HCT116 (cell line): ENCODE measurements around the gene KCTD14. TPM values are rescaled to one million over a fixed set of nuclear protein-coding genes. Genes with fewer than 3 reads are reported as not detected.

Experiments used
- ATAC-seq: fragments of 200-7000 bp; cut with Tn5 transposase; 2 replicates; pipeline ENCODE4 v1.9.1; 2020; ENCODE audit warnings: mild to moderate bottlenecking, moderate library complexity
- BruUV-seq: library from RNA; stranded (reverse); fragments of 400-500 nt; replicated peaks from 2 replicates; lab custom pipeline; 2021; lab: Mats Ljungman, UMichigan
- CTCF ChIA-PET: fragments of 300-600 bp; sonication (Branson Sonifier 250); formaldehyde crosslinking; loops from one replicate; lab custom pipeline; 2021; ENCODE audit warnings: antibody characterized with exemption; lab: Charles Lee
- POLR2A ChIA-PET: fragments of 300-600, 350-600 bp; sonication (Branson Sonifier 250); formaldehyde crosslinking; loops from one replicate; lab custom pipeline; 2021; ENCODE audit warnings: antibody characterized with exemption; lab: Charles Lee
- RAD21 ChIA-PET, 2 experiments: fragments of 300-600 bp; sonication (Branson Sonifier 250); formaldehyde crosslinking; loops; one replicate each; lab custom pipeline; 2023; ENCODE audit warnings: low total read pairs in 2 of 2; ENCODE audit not compliant: uncharacterized antibody in 2 of 2, unreplicated experiment in 2 of 2, low non-redundant PET in 1 of 2; lab: Charles Lee
- DNase-seq: peaks from one replicate; pipeline ENCODE4 v3.0.0-alpha.2; 2010; ENCODE audit warnings: low read depth, low spot score
- H2AFZ ChIP-seq: fragments of 200-600 bp; shearing (Covaris generic), sonication (generic); 2 replicates; pipeline ENCODE4 v1.6.1; 2017; ENCODE audit warnings: low read depth, mixed run types, mixed read lengths, antibody characterized with exemption, low read length; ENCODE audit not compliant: poor library complexity, severe bottlenecking
- H3K27ac ChIP-seq: 2 replicates; pipeline ENCODE4 v1.5.1; 2012; ENCODE audit warnings: low read depth, low read length
- H3K27me3 ChIP-seq: fragments of 200-600 bp; sonication (generic); 2 replicates; pipeline ENCODE4 v1.6.1; 2016; ENCODE audit warnings: mixed run types, low read length, mixed read lengths; ENCODE audit not compliant: insufficient read depth
- H3K36me3 ChIP-seq, 2 experiments: fragments of 200-500 bp in 1 of 2; fragments of 200-600 bp in 1 of 2; sonication (Bioruptor generic) in 1 of 2; sonication (generic) in 1 of 2; 2 replicates each; pipeline versions ENCODE4 v1.5.1 to v1.6.1; 2014 to 2016; ENCODE audit warnings: low read length in 2 of 2, inconsistent platforms in 1 of 2, mixed read lengths in 1 of 2, mixed run types in 1 of 2; ENCODE audit not compliant: insufficient read depth in 2 of 2, control insufficient read depth in 1 of 2
- H3K4me1 ChIP-seq, 2 experiments: fragments of 200-600 bp in 1 of 2; sonication (generic) in 1 of 2; 2 replicates each; pipeline versions ENCODE4 v1.5.1 to v1.6.1; 2012 to 2017; ENCODE audit warnings: low read length in 2 of 2, inconsistent platforms in 1 of 2, mild to moderate bottlenecking in 1 of 2, mixed read lengths in 1 of 2, mixed run types in 1 of 2, moderate library complexity in 1 of 2; ENCODE audit not compliant: insufficient read depth in 2 of 2, control insufficient read depth in 1 of 2
- H3K4me2 ChIP-seq: fragments of 200-600 bp; sonication (generic); 2 replicates; pipeline ENCODE4 v1.6.1; 2017; ENCODE audit warnings: mixed run types, low read length, mixed read lengths
- H3K4me3 ChIP-seq, 2 experiments: fragments of 200-600 bp in 1 of 2; sonication (generic) in 1 of 2; replicated peaks in 1 of 2; 2 replicates each; pipeline ENCODE4 v1.5.1; 2011 to 2016; ENCODE audit warnings: low read length in 2 of 2, control low read depth in 1 of 2, low read depth in 1 of 2, mild to moderate bottlenecking in 1 of 2, mixed read lengths in 1 of 2, mixed run types in 1 of 2
- H3K79me2 ChIP-seq: fragments of 200-600 bp; sonication (generic); 2 replicates; pipeline ENCODE4 v1.6.1; 2017; ENCODE audit warnings: mild to moderate bottlenecking, mixed run types, low read length, moderate library complexity, mixed read lengths; ENCODE audit not compliant: insufficient read depth
- H3K9ac ChIP-seq: fragments of 200-600 bp; sonication (generic); 2 replicates; pipeline ENCODE4 v1.6.1; 2016; ENCODE audit warnings: low read length, mixed read lengths
- H3K9me2 ChIP-seq: fragments of 200-600 bp; sonication (generic), shearing (Covaris generic); 2 replicates; pipeline ENCODE4 v1.6.1; 2017; ENCODE audit warnings: mixed run types, mild to moderate bottlenecking, moderate library complexity; ENCODE audit not compliant: insufficient read depth
- H3K9me3 ChIP-seq, 2 experiments: fragments of 200-500 bp in 1 of 2; fragments of 200-600 bp in 1 of 2; sonication (Bioruptor generic) in 1 of 2; sonication (generic) in 1 of 2; 2 replicates each; pipeline ENCODE4 v1.6.1; 2014 to 2017; ENCODE audit warnings: low read length in 2 of 2, mixed read lengths in 2 of 2, inconsistent platforms in 1 of 2, low read depth in 1 of 2, mild to moderate bottlenecking in 1 of 2, mixed run types in 1 of 2, moderate library complexity in 1 of 2; ENCODE audit not compliant: control insufficient read depth in 1 of 2, insufficient read depth in 1 of 2
- H4K20me1 ChIP-seq: fragments of 200-600 bp; sonication (generic), shearing (Covaris generic); 2 replicates; pipeline ENCODE4 v1.6.1; 2017; ENCODE audit warnings: mixed run types, mild to moderate bottlenecking, moderate library complexity; ENCODE audit not compliant: insufficient read depth
- CBX3 ChIP-seq: IDR thresholded peaks from 2 replicates; pipeline ENCODE4 v1.6.1; 2012; ENCODE audit warnings: low read depth
- CEBPB ChIP-seq: IDR thresholded peaks from 2 replicates; pipeline ENCODE4 v1.6.1; 2012; ENCODE audit warnings: low read depth
- EGR1 ChIP-seq: IDR thresholded peaks from 2 replicates; pipeline ENCODE4 v1.6.1; 2012; ENCODE audit warnings: low read depth
- ELF1 ChIP-seq: IDR thresholded peaks from 2 replicates; pipeline ENCODE4 v1.6.1; 2012; ENCODE audit warnings: low read depth, borderline replicate concordance
- FOSL1 ChIP-seq: IDR thresholded peaks from 2 replicates; pipeline ENCODE4 v1.6.1; 2012; ENCODE audit warnings: low read depth
- JUND ChIP-seq: IDR thresholded peaks from 2 replicates; pipeline ENCODE4 v1.6.1; 2012
- POLR2AphosphoS5 ChIP-seq: IDR thresholded peaks from 2 replicates; pipeline ENCODE4 v1.6.1; 2011; ENCODE audit warnings: mild to moderate bottlenecking, low read depth, low read length, moderate library complexity
- RAD21 ChIP-seq: IDR thresholded peaks from 2 replicates; pipeline ENCODE4 v1.6.1; 2012; ENCODE audit warnings: low read depth, mild to moderate bottlenecking
- SIN3A ChIP-seq: IDR thresholded peaks from 2 replicates; pipeline ENCODE4 v1.6.1; 2012; ENCODE audit warnings: low read depth
- SP1 ChIP-seq: IDR thresholded peaks from 2 replicates; pipeline ENCODE4 v1.6.1; 2012; ENCODE audit warnings: low read depth
- SRF ChIP-seq: IDR thresholded peaks from 2 replicates; pipeline ENCODE4 v1.6.1; 2012; ENCODE audit warnings: low read depth
- ZNF274 ChIP-seq: fragments of 200-500 bp; sonication (Bioruptor generic); IDR thresholded peaks from 2 replicates; pipeline ENCODE4 v1.6.1; 2014; ENCODE audit warnings: mild to moderate bottlenecking, low read depth, low read length, inconsistent platforms
- intact Hi-C: fragments of 100-400 bp; cut with micrococcal nuclease; formaldehyde crosslinking; loops from 2 replicates; pipeline ENCODE4 v1.10.0; 2022
- total RNA-seq: library from RNA; stranded (reverse); gene quantifications from one replicate; pipeline ENCODE4 v1.2.1, GENCODE V29; 2021; ENCODE audit not compliant: unreplicated experiment
- TF ChIP-seq, protein P1 (sequence below): IDR thresholded peaks from 2 replicates; pipeline ENCODE4 v1.6.1; 2012; ENCODE audit warnings: low read depth
- TF ChIP-seq, protein P2 (sequence below): IDR thresholded peaks from 2 replicates; pipeline ENCODE4 v1.6.1; 2012
- TF ChIP-seq, protein P3 (sequence below): IDR thresholded peaks from 2 replicates; pipeline ENCODE4 v1.6.1; 2012
- TF ChIP-seq, protein P4 (sequence below): IDR thresholded peaks from 2 replicates; pipeline ENCODE4 v1.6.1; 2011; ENCODE audit warnings: mild to moderate bottlenecking, low read length, moderate library complexity; ENCODE audit not compliant: insufficient replicate concordance; ENCODE audit errors: extremely low read depth
- TF ChIP-seq, protein P5 (sequence below), 3 experiments: fragments of 200-600 bp in 1 of 3; sonication (generic) in 1 of 3; IDR thresholded peaks in 2 of 3; conservative IDR thresholded peaks in 1 of 3; 2 replicates each; pipeline ENCODE4 v1.5.1; 2012 to 2017; ENCODE audit warnings: low read depth in 2 of 3, low read length in 2 of 3, antibody characterized with exemption in 1 of 3, borderline replicate concordance in 1 of 3, control low read depth in 1 of 3, mild to moderate bottlenecking in 1 of 3, mixed read lengths in 1 of 3, mixed run types in 1 of 3, moderate library complexity in 1 of 3; ENCODE audit not compliant: insufficient read depth in 1 of 3

The KCTD14 gene
- total RNA-seq, 1 experiment from 2014 or later = 15.2 TPM

DNA sequence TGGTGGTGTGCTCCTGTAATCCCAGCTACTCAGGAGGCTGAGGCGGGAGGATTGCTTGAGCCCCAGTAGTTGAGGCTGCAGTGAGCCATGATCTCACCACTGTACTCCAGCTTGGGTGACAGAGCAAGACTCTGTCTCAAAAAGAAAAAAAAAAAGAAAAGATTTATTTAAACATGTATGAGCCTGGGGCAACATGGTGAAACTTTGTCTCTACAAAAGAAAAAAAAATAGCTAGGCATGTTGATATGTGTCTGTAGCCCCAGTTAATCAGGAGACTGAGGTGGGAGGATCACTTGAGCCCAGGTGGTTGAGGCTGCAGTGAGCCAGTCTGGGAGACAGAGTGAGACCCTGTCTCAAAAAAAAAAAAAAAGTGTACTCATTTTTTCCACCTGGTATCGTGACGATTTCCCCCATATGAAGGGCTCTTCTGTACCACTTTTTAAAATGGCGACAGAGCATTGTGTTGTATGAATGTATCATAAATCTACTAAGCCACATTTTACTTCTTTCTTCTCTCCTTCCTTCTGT, 16.4 kb upstream of the KCTD14 start:
- BruUV-seq = no TSS peak

More for the DNA sequence above, 16.4 kb upstream of the KCTD14 start:
- DNase-seq (no peak), ATAC-seq (no peak)
- peaks cover 33 to 51% of the 10 kb centered on the region in 2 experiments for H3K4me1 ChIP-seq
- H3K27ac ChIP-seq = peak overlapping the region; percentile 85
- TF ChIP-seq FOSL1 = no peak
- TF ChIP-seq CEBPB = no peak
- TF ChIP-seq, protein P1, sequence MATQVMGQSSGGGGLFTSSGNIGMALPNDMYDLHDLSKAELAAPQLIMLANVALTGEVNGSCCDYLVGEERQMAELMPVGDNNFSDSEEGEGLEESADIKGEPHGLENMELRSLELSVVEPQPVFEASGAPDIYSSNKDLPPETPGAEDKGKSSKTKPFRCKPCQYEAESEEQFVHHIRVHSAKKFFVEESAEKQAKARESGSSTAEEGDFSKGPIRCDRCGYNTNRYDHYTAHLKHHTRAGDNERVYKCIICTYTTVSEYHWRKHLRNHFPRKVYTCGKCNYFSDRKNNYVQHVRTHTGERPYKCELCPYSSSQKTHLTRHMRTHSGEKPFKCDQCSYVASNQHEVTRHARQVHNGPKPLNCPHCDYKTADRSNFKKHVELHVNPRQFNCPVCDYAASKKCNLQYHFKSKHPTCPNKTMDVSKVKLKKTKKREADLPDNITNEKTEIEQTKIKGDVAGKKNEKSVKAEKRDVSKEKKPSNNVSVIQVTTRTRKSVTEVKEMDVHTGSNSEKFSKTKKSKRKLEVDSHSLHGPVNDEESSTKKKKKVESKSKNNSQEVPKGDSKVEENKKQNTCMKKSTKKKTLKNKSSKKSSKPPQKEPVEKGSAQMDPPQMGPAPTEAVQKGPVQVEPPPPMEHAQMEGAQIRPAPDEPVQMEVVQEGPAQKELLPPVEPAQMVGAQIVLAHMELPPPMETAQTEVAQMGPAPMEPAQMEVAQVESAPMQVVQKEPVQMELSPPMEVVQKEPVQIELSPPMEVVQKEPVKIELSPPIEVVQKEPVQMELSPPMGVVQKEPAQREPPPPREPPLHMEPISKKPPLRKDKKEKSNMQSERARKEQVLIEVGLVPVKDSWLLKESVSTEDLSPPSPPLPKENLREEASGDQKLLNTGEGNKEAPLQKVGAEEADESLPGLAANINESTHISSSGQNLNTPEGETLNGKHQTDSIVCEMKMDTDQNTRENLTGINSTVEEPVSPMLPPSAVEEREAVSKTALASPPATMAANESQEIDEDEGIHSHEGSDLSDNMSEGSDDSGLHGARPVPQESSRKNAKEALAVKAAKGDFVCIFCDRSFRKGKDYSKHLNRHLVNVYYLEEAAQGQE = no peak
- TF ChIP-seq, protein P2, sequence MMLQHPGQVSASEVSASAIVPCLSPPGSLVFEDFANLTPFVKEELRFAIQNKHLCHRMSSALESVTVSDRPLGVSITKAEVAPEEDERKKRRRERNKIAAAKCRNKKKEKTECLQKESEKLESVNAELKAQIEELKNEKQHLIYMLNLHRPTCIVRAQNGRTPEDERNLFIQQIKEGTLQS = no peak
- TF ChIP-seq CBX3 = no peak
- TF ChIP-seq RAD21 = no peak
- TF ChIP-seq SIN3A = no peak
- no peak for TF ChIP-seq JUND
- TF ChIP-seq, protein P3, sequence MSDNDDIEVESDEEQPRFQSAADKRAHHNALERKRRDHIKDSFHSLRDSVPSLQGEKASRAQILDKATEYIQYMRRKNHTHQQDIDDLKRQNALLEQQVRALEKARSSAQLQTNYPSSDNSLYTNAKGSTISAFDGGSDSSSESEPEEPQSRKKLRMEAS = no peak
- no peak for TF ChIP-seq EGR1
- TF ChIP-seq ELF1 = no peak
- TF ChIP-seq POLR2AphosphoS5 = no peak
- TF ChIP-seq, protein P4, sequence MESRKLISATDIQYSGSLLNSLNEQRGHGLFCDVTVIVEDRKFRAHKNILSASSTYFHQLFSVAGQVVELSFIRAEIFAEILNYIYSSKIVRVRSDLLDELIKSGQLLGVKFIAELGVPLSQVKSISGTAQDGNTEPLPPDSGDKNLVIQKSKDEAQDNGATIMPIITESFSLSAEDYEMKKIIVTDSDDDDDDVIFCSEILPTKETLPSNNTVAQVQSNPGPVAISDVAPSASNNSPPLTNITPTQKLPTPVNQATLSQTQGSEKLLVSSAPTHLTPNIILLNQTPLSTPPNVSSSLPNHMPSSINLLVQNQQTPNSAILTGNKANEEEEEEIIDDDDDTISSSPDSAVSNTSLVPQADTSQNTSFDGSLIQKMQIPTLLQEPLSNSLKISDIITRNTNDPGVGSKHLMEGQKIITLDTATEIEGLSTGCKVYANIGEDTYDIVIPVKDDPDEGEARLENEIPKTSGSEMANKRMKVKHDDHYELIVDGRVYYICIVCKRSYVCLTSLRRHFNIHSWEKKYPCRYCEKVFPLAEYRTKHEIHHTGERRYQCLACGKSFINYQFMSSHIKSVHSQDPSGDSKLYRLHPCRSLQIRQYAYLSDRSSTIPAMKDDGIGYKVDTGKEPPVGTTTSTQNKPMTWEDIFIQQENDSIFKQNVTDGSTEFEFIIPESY = no peak
- TF ChIP-seq, protein P5, sequence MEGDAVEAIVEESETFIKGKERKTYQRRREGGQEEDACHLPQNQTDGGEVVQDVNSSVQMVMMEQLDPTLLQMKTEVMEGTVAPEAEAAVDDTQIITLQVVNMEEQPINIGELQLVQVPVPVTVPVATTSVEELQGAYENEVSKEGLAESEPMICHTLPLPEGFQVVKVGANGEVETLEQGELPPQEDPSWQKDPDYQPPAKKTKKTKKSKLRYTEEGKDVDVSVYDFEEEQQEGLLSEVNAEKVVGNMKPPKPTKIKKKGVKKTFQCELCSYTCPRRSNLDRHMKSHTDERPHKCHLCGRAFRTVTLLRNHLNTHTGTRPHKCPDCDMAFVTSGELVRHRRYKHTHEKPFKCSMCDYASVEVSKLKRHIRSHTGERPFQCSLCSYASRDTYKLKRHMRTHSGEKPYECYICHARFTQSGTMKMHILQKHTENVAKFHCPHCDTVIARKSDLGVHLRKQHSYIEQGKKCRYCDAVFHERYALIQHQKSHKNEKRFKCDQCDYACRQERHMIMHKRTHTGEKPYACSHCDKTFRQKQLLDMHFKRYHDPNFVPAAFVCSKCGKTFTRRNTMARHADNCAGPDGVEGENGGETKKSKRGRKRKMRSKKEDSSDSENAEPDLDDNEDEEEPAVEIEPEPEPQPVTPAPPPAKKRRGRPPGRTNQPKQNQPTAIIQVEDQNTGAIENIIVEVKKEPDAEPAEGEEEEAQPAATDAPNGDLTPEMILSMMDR (IDR thresholded peaks at IDR 0.05 in 2 of 3, conservative IDR thresholded peaks at IDR 0.05 in 1 of 3; ENCODE audit: borderline replicate concordance in 1 of 3, insufficient read depth in 1 of 3, low read depth in 2 of 3, low read length in 2 of 3) = no peak
- TF ChIP-seq ZNF274 = no peak
- no peak for TF ChIP-seq SP1
- TF ChIP-seq SRF = no peak
- ChIA-PET RAD21 (no interaction called here), CTCF (no interaction called here), POLR2A (interaction anchor here (0.6 to 2.6 kb wide), 3 partner anchors 9 to 1148 kb away, joined by 3 to 14 read pairs (median 13); partner anchors contain the start of gene INTS4)
- H3K4me3 ChIP-seq = peak overlapping the region in 1 of 2 experiments; percentile 48; a peak in 2 of 4 replicates
- no peaks in the 10 kb centered on the region for H4K20me1 ChIP-seq
- H3K27me3 ChIP-seq = no peaks in the 10 kb centered on the region
- no peaks in the 10 kb centered on the region for H3K9me2 ChIP-seq
- H3K79me2 ChIP-seq = no peaks in the 10 kb centered on the region
- intact Hi-C loops = no loop called here
- H3K36me3 ChIP-seq = no peaks in the 10 kb centered on the region
- peak overlapping the region; percentile 86 for H2AFZ ChIP-seq
- H3K9me3 ChIP-seq = no peaks in the 10 kb centered on the region
- H3K4me2 ChIP-seq = peak overlapping the region; percentile 78
- H3K9ac ChIP-seq = peak overlapping the region; percentile 54
